Right ventricle myocardium superior (tissue), 1 donor: Measurements from ENCODE around the gene ALDH1L1. TPM values are rescaled to one million over a fixed set of nuclear protein-coding genes. Genes with fewer than 3 reads are reported as not detected.
A peak's percentile ranks its signal among the peaks of the same experiment; 100 is the strongest.
"Not testable (repeated sequence)": the region's sequence is repeated elsewhere in the genome, so short reads cannot be mapped to it uniquely, and the experiment has no call there.

Source experiments
- ATAC-seq: fragments of 200-7000 bp; cut with Tn5 transposase; one replicate; pipeline ENCODE4 v1.9.1; 2020; ENCODE audit warnings: mild to moderate bottlenecking; ENCODE audit not compliant: poor library complexity
- DNase-seq: peaks from one replicate; pipeline ENCODE4 v3.0.0-alpha.2; 2020
- intact Hi-C: fragments of 100-400 bp; cut with DNase I; formaldehyde crosslinking; loops from one replicate; pipeline ENCODE4 v1.11.2; 2022
- total RNA-seq: library from RNA; stranded (reverse); fragmentation: NEBNext Ultra II Directional; extraction: Animal tissue kit (Norgen Biotek cat#: 25700); gene quantifications from one replicate; pipeline ENCODE4 v1.2.1, GENCODE V29; 2021
- donor health status: DM: no; HTN: yes; CAD: no; lungs with severe emphysema.

ALDH1L1 gene
- total RNA-seq, 1 donor from 2014 or later = 21.5 TPM

DNA sequence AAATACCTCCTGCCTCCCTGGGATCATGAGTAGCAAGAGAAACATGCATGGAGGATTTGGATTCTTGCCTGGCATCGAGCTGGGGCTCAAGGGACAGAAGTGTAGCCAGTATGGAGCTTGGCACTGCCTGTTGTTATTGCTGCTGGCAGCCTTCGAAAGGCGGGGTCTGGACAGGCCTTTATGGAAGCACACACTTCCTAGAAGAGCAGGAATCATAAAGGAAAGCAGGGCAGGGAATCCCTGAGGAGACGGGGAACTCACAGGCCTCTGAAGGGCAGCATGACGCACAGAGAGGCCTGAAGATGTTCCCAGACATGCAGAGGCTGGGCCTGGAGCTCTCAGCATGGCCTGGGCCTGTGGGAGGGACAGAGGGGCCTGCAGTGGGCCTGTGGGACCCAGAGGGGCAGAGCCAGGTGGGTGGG, 77.8 kb downstream of the ALDH1L1 start:
- intact Hi-C loops = no loop called here
- ATAC-seq (peak; percentile 66), DNase-seq (peak; percentile 61)

DNA sequence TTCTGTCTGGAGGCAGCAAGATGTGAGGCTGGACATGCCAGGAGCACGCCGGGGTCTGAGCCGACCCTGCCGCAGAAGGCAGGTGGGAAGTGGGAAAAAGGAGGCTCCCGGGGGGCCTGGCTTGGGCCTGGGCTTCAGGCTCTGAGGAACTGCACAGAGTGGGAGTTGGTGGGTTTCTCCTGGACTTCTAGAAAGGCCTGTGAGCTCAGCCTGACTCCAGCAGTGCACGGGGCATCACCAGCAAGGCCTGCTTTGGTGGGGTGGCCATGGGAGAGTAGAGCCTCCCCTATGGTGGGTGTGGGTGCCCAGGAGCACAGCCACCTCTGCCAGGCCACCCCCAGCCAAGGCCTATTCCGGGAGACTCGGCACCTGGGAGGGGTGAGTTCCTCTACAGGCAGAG, 78.4 kb downstream of the ALDH1L1 start:
- intact Hi-C loops = no loop called here
- peak; percentile 6 for ATAC-seq

DNA sequence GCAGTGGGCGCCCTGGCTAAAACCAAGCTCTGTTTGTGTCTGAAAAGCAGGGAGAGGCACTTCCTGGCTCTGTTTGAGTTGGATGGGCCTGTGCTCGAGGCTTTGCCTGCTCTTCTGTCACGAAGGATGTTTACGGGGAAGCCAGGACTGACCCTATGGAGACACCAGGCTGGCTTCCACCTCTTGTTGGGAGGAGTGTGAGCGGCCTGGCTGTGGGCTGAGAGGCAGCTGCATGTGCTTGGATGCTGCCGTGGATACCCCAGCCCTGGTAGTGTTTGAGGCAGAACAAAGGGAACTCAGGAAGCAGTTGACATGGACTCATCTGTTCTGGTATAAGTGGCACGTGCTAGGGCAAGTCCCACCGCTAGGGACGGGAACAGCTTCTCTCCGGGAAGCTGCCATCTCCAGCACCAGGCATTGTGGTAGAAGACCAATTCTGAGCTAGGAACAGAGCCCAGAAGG, 78.8 kb downstream of the ALDH1L1 start:
- ATAC-seq (no peak), DNase-seq (no peak)
- intact Hi-C loops = no loop called here

More for the DNA sequence above, 78.4 kb downstream of the ALDH1L1 start:
- DNase-seq = no peak

DNA sequence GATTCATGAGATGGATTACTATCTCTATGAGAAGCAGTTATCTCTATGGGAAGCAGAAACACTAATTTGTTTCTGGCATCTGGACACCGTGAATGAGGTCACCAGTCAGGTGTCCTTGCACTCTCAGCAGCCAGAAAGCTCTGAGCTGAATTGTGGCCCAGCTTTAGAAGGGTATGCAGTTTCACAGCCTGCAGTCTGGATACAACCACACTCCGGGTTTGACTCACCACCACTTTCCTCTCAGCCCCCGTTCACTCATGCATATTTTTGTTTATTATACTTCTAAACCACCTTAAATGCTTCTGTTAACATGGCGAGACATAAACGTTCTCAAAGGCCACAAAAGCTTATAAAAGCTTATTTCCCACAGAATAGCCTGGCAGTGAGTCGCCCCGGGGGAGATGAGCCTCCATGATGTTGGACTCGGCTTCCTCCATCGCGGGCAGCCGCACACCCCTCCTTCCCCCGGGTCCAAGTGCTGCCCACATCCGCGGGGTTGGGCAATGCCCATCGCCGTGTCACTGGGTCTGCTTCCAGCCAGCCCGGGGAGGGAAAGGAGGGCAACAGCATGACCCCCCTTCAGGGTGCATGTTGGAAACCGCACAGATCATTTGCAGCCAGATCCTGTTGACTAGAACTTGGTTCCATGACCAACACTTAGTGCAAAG, 79.6 kb downstream of the ALDH1L1 start:
- ATAC-seq = peak; percentile 48

DNA sequence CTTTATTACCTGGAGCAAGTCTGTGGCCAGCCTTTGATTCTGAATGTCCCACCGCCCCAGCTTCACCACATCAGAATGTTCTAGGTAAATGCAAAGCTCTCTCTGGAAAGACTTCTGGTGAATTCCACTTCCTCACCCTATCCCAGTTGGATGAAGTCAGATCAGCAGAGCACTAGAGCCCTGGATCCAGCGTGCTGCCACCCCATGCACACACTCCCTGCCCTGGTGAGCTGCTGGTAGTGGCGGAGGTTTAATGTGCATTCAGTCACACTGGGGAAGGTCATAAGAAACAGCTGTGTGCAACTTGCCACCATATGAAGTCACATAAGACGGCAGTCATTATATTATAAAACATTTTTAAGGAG, 80.1 kb downstream of the ALDH1L1 start:
- DNase-seq (no peak), ATAC-seq (peak; percentile 30)
- intact Hi-C loops = no loop called here

More for the DNA sequence above, 79.6 kb downstream of the ALDH1L1 start:
- DNase-seq = no peak
- intact Hi-C loops = no loop called here

DNA sequence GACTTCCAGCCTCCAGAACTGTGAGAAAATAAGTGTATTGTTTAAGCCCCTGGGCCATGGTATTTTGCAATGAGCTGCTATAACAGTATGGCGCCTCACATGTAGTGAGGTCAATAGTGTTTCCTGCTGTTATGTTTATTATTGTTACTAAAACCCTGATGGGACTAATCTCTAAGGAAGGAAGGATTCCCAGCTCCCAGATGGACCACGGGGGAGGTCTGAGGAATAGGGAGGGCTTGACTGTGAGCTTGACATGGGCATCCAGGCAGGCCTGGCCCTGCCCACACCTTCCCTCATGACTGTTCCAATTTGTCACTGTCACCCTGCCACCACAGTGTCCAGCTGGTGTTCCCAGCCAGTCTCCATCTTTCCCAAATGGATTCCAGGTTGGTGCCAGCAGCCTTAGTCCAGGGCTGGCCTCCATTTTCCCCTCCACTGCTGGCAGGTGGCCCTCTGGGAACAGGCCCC, 82.0 kb downstream of the ALDH1L1 start:
- ATAC-seq (no peak), DNase-seq (no peak)
- intact Hi-C loops = no loop called here

DNA sequence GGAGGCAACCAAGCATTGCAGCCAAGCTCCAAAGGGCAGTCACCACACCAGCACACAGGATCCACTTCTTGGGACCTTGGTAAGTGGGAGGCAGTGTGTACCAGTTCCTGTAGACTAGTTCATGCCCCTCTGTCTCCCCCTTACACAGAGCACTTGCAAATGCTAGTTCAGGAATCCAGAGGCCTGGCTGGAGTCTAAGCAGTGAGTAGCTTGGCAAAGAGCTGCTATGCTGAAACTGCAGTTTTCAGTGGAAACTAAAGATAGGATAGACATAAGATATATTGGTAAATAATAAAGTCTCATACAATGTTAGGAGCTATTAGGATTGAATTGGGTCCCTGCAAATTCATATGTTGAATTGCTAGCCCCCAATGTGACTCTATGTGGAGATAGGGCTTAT, 82.6 kb downstream of the ALDH1L1 start:
- no peak for DNase-seq
- intact Hi-C loops = no loop called here
- no peak for ATAC-seq

DNA sequence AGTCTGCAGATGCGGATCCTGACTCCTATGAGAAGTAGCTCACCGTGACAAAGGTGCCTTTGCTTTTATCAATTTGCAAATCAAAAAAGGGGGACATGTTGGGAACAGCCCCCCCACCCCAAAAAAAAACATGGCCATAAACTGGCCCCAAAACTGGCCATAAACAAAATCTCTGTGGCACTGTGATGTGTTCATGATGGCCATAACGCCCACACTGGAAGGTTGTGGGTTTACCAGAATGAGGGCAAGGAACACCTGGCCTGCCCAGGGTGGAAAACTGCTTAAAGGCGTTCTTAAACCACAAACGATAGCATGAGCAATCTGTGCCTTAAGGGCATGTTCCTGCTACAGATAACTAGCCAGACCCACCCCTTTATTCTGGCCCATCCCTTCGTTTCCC, 84.1 kb downstream of the ALDH1L1 start:
- DNase-seq, ATAC-seq, intact Hi-C loops: not testable (repeated sequence)

DNA sequence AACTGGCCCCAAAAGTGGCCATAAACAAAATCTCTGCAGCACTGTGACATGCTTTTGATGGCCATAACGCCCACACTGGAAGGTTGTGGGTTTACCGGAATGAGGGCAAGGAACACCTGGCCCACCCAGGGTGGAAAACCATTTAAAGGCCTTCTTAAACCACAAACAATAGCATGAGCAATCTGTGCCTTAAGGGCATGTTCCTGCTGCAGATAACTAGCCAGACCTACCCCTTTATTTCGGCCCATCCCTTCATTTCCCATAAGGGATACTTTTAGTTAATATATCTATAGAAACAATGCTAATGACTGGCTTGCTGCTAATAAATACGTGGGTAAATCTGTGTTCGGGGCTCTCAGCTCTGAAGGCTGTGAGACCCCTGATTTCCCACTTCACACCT, 88.3 kb downstream of the ALDH1L1 start:
- intact Hi-C loops, ATAC-seq: not testable (repeated sequence)

DNA sequence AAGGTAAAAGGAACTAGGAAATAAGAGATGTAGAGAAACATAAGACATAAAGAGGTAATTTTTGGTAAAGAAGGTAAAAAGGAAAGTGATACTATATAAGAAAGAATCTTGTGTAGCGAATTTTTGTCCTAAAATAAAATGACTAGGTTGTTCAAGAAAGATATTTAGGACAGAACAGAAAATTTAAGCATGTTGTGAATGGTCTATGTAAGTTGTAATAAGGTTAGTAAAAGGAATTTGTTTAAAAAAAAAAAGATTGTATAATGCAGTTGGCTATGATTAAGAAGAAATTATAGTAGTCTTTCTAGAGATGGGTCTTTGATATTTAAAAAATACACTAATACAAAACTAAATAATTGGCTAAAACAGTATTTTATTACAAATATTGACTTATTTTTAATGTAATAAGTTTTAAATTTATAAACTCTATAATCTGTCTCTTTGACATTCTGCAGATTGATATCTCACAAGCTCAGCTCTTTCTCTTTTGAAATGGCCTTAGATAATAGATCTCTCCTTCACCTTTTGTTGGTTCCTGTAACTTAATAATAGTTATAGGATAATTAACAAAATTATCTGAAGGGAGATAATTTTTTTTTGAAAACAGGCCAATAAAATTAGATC, 92.7 kb downstream of the ALDH1L1 start:
- DNase-seq (no peak), ATAC-seq (no peak)
- intact Hi-C loops = loop anchor here (10.0 kb wide), 1 partner anchor 113 kb away; no protein-coding TSS in a partner anchor

More for the DNA sequence above, 88.3 kb downstream of the ALDH1L1 start:
- not testable (repeated sequence) for DNase-seq

DNA sequence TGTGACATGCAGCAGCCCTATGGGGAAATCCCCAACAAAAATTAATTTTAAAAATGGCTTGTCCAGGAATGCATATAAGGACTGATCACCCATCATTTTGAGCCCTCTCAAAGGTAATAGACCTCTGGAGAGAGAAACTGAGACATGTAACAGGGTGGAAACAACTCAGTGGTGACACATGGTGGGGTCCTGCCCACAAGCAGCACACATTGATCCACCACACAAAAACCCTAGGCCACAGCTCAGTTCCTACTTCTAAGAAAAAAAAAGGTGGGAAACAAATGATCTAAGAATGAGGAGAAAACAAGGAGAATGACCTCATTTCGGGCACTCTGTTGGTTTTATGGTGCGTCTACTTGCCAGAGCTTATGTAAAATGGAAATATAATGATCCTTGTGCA, 94.5 kb downstream of the ALDH1L1 start:
- no peak for DNase-seq
- ATAC-seq = no peak
- intact Hi-C loops = loop anchor here (10.0 kb wide), 1 partner anchor 111 kb away; no protein-coding TSS in a partner anchor

DNA sequence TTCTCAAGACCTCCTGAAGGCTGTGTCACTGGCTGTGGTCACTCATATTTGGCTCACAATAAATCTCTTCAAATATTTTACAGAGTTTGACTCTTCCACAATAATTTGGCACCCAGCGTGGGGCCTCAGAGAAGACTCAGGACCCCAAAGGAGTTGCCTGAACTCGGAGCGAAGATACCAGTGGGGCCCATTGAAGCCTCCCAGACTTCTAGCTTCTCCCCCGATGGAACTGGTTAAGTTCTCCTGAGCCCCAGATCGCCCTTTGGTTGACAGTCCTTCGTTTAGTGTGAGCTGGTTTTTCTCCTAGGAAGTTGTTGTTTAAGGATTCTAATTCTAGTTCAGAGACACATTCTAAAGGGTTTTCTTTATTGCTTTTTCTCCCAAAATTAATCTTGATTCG, 95.1 kb downstream of the ALDH1L1 start:
- intact Hi-C loops = loop anchor here (10.0 kb wide), 1 partner anchor 110 kb away; no protein-coding TSS in a partner anchor
- ATAC-seq (no peak), DNase-seq (no peak)

DNA sequence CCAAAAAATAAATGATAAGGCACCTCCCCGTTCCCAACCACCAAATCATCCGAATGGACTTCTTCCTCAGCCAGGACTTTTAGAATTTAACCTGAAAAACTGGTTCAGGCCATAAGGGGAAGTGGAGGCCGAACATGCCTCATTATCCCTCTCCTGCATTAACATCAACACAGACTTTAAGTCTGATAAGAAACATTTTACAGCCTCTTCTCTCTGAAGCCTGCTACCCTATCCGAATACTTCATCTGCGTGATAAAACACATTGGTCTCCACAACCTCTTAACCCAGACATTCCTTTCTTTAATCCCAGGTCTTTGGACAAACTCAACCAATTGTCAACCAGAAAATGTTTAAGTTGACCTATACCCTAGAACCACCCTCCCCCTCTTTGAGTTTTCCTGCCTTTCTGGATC, 95.6 kb downstream of the ALDH1L1 start:
- no peak for ATAC-seq
- intact Hi-C loops = loop anchor here (10.0 kb wide), 1 partner anchor 110 kb away; no protein-coding TSS in a partner anchor
- no peak for DNase-seq

DNA sequence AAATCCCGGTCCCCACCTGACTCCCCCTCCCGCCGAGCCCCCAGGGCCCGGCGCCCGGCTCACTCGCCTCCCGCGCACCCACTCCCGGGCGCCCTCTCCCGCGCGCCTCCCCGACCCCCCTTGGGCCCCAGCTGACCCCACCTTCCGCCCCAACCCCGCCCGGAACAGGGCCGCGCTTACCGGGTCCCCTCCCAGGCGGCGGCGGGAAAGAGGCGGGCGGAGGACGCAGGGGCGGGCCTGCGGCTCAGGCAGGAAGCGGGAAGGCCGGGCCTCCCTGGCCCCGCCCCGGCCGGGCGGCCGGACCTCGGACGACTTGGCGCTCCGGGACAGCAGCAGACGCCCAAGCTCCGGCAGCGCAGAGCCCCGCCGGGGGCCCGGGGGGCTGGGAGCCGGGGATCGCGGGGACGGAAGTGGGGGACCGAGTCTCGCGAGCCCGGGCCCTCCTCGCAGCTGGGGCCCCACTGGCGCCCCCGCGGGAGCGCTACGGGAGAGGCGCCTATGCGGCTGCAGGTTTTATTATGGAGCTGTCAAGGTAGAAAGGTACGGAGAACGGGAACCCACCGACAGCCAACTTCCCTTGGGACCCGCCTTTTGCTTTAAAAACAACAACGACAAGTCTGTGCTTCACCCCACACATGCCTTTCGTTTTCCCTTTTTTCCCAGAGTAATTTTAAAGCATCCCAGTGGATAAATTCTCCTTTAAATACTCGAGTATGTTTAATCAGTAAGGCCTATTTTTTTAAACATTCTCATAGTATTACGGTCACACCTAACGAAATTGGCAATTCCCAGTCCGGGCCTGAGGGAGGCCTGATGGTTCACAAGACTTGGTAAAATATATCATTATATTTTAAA, 96.2 kb downstream of the ALDH1L1 start, which contains the start of gene SLC41A3:
Gene SLC41A3 (minus strand): TSS at position 212 of the 855 bp plus-strand sequence. CDS start 15,905 bp downstream, outside the sequence.
- DNase-seq = peak; percentile 94
- intact Hi-C loops = loop anchor here (10.0 kb wide), 1 partner anchor 109 kb away; no protein-coding TSS in a partner anchor
- peak; percentile 99 for ATAC-seq

DNA sequence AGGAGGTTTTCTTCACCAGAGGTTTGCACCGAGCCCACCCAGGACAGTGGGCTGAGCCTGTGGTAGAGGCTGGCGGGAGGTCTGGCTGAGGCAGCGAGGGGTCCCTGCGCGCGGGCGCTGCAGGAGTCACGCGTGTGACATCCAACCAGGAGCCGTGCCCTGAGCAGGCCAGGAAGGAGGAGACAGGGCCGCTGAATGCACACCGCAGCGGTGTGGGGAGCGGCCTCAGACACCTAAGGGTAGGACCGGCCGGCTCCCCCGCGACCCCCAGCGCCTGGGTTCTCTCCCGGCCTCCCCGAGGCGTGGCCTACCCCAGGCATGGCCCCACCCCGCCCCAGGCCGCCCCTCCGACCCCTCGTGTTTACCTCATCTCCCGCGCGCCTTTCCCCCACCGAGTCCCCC, 96.9 kb downstream of the ALDH1L1 start:
- ATAC-seq = peak; percentile 72
- intact Hi-C loops = loop anchor here (10.0 kb wide), 1 partner anchor 109 kb away; no protein-coding TSS in a partner anchor

DNA sequence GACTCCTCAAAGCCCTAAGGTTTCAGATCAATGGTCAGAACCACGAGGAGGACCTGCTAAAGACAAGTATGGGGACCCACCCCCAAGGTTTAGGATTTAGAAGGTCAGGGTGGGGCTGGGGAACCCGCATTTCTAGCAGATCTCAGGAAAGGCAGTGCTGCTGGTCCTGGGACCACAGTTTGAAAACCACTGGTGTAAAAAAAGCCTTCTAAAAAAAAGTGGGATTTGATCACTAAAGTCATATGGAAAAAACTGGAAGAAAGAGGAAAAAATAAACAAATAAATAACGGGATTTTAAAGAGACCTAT, 97.3 kb downstream of the ALDH1L1 start:
- DNase-seq = no peak
- no peak for ATAC-seq
- intact Hi-C loops = loop anchor here (10.0 kb wide), 1 partner anchor 108 kb away; no protein-coding TSS in a partner anchor

More for the DNA sequence above, 96.9 kb downstream of the ALDH1L1 start:
- peak; percentile 65 for DNase-seq

DNA sequence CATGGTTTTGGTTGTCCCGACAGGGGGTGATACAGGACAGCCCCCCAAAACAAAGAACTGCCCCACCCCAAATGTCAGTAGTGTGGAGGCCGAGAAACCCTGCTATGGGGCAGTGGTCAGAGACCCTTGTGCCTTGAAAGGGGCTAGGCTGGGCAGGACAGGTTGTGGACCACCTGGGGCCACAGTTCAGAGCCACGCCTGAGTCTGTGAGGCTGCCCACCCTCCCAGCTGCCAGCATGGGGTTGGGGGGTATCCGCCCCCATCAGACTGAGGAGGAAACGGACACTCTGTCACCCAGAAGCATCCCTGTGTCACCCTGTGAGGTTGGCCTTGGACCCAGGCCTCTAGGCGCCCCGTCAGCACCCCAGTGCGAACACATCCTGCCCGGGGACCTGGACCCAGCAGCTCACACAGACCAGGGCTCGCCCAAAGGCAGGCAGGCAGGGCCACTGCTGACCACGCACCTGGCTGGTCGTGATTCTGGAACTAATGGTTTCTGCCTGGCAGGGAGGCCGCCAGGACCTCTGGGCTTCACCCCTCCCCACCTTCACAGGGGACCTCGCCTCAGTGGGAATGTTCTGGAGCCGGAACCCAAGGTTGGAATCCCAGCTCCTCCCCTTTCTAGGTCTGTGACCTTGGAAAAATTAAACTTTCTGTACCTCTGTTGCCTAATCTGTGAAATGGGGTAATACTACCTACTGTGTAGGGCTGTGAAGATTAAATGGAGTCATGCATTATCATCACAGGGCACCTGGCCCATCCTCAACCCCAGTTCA, 97.8 kb downstream of the ALDH1L1 start:
- intact Hi-C loops = loop anchor here (10.0 kb wide), 1 partner anchor 108 kb away; no protein-coding TSS in a partner anchor
- no peak for DNase-seq
- no peak for ATAC-seq
